Measurements from ENCODE around the gene RPL18.

RPL18 gene

GRCh38 chr19:48619692-48620585 is 961 bp upstream of the RPL18 start:
- no peak for DNase-seq (ENCODE audit: low read depth)
- H3K4me3 ChIP-seq (ENCODE audit: control insufficient read depth, low read depth, low read length) = peak overlapping the region; percentile 85
- TF ChIP-seq CTCF (IDR thresholded peaks at IDR 0.05; ENCODE audit: control insufficient read depth, insufficient read depth, low read depth, low read length, missing control alignments) = no peak

- DNase-seq (ENCODE audit: low read depth) = no peak
- TF ChIP-seq CTCF (IDR thresholded peaks at IDR 0.05; ENCODE audit: control insufficient read depth, insufficient read depth, low read depth, low read length, missing control alignments) = no peak
- peak overlapping the region; percentile 85 for H3K4me3 ChIP-seq (ENCODE audit: control insufficient read depth, low read depth, low read length)
Measured at GRCh38 chr19:48618278-48618915, 581 bp downstream of the RPL18 start.

GRCh38 chr19:48617146-48617937 is 1.6 kb downstream of the RPL18 start:
- TF ChIP-seq CTCF (IDR thresholded peaks at IDR 0.05; ENCODE audit: control insufficient read depth, insufficient read depth, low read depth, low read length, missing control alignments) = no peak
- peak overlapping the region; percentile 85 for H3K4me3 ChIP-seq (ENCODE audit: control insufficient read depth, low read depth, low read length)
- DNase-seq (ENCODE audit: low read depth) = no peak

- peak overlapping the region; percentile 85 for H3K4me3 ChIP-seq (ENCODE audit: control insufficient read depth, low read depth, low read length)
- TF ChIP-seq CTCF (IDR thresholded peaks at IDR 0.05; ENCODE audit: control insufficient read depth, insufficient read depth, low read depth, low read length, missing control alignments) = no peak
- no peak for DNase-seq (ENCODE audit: low read depth)
Measured at GRCh38 chr19:48616491-48617056, 2.4 kb downstream of the RPL18 start.

GRCh38 chr19:48616041-48616436 is 2.9 kb downstream of the RPL18 start:
- TF ChIP-seq CTCF (IDR thresholded peaks at IDR 0.05; ENCODE audit: control insufficient read depth, insufficient read depth, low read depth, low read length, missing control alignments) = no peak
- no peak overlapping the region for H3K4me3 ChIP-seq (ENCODE audit: control insufficient read depth, low read depth, low read length)
- DNase-seq (ENCODE audit: low read depth) = no peak
